Epithelial cell of esophagus (primary cell): ENCODE results near the gene TMTC1.

Experiments used
- DNase-seq: peaks from one replicate; pipeline ENCODE4 v3.0.0; 2010; ENCODE audit warnings: low read depth
- H3K4me3 ChIP-seq: 2 replicates; pipeline ENCODE4 v1.5.1; 2011; ENCODE audit warnings: mild to moderate bottlenecking, low read length, control low read depth
- CTCF ChIP-seq: IDR thresholded peaks from 2 replicates; pipeline ENCODE4 v1.5.1; 2011; ENCODE audit warnings: low read depth, mild to moderate bottlenecking, low read length, control low read depth, inconsistent platforms; ENCODE audit not compliant: insufficient read depth; ENCODE audit errors: missing control alignments

The TMTC1 gene

GRCh38 chr12:29681370-29681769, 102.4 kb downstream of the TMTC1 start:
- no peak for DNase-seq
- H3K4me3 ChIP-seq, result no peak overlapping the region
- TF ChIP-seq CTCF, result no peak

GRCh38 chr12:29676676-29677075, 107.1 kb downstream of the TMTC1 start:
- no peak for DNase-seq
- H3K4me3 ChIP-seq, result no peak overlapping the region
- no peak for TF ChIP-seq CTCF

GRCh38 chr12:29674463-29674862, 109.3 kb downstream of the TMTC1 start:
- no peak overlapping the region for H3K4me3 ChIP-seq
- DNase-seq, result no peak
- TF ChIP-seq CTCF, result no peak

- TF ChIP-seq CTCF, result no peak
- peak; percentile 53 for DNase-seq
- no peak overlapping the region for H3K4me3 ChIP-seq
Observed at GRCh38 chr12:29673346-29673745, 110.4 kb downstream of the TMTC1 start.

- DNase-seq, result no peak
- TF ChIP-seq CTCF, result no peak
- H3K4me3 ChIP-seq, result no peak overlapping the region
Observed at GRCh38 chr12:29672580-29672979, 111.2 kb downstream of the TMTC1 start.

- DNase-seq, result no peak
- no peak overlapping the region for H3K4me3 ChIP-seq
- TF ChIP-seq CTCF, result no peak
Observed at GRCh38 chr12:29671742-29672141, 112.0 kb downstream of the TMTC1 start.

- no peak for TF ChIP-seq CTCF
- H3K4me3 ChIP-seq, result no peak overlapping the region
- no peak for DNase-seq
Observed at GRCh38 chr12:29667011-29667410, 116.7 kb downstream of the TMTC1 start.
